Activated CD8-positive, alpha-beta memory T cell treated with anti-CD3 and anti-CD28 coated beads for 36 hours (primary cell): ENCODE measurements around the gene SHROOM3. TPM values are rescaled to one million over a fixed set of nuclear protein-coding genes. Genes with fewer than 3 reads are reported as not detected.

Source experiments
- CTCF ChIA-PET: fragments of 350-600 bp; sonication (Branson Sonifier 250); formaldehyde crosslinking; loops from one replicate; lab custom pipeline; 2021; ENCODE audit warnings: antibody characterized with exemption; lab: Charles Lee
- POLR2A ChIA-PET: fragments of 350-600 bp; sonication (Branson Sonifier 250); formaldehyde crosslinking; loops from one replicate; lab custom pipeline; 2021; ENCODE audit warnings: antibody characterized with exemption; lab: Charles Lee
- total RNA-seq, 2 experiments: library from RNA; stranded (reverse); gene quantifications; one replicate each; pipeline ENCODE4 v1.2.3, GENCODE V29; 2021

The SHROOM3 gene
- total RNA-seq, 2 experiments from 2014 or later, result not detected

DNA sequence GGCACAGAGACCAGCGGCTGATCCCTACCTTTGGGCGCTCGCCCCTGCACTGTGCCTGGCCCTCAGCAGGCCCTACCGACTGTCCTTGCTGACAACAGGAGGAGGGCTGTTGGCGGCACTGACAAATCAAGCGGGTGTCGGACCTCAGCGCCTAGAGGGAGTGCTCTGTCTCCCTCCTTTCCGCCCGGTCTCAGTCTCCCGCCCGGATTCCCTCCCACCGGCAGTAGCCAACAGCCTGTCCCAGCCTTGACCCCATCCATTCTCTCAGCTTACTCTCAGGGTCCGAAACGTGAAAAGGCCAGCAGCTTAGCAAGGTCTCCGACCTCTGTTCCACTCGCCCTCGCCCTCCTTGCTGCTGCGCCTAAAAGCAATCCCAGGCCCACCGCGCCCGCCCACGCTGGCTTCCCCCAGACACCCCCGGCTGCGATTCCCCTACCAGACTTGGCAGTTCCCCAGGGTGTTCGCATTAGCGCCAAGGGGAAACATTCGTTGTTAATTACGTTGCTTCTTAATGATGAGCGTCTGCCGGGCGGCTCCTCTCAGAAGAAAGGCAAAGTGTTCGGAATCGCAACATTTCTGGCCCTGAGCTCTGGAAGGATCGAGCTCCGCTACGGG lies 366.7 kb downstream of the SHROOM3 start:
- POLR2A ChIA-PET, result no interaction called here
- CTCF ChIA-PET, result no interaction called here

DNA sequence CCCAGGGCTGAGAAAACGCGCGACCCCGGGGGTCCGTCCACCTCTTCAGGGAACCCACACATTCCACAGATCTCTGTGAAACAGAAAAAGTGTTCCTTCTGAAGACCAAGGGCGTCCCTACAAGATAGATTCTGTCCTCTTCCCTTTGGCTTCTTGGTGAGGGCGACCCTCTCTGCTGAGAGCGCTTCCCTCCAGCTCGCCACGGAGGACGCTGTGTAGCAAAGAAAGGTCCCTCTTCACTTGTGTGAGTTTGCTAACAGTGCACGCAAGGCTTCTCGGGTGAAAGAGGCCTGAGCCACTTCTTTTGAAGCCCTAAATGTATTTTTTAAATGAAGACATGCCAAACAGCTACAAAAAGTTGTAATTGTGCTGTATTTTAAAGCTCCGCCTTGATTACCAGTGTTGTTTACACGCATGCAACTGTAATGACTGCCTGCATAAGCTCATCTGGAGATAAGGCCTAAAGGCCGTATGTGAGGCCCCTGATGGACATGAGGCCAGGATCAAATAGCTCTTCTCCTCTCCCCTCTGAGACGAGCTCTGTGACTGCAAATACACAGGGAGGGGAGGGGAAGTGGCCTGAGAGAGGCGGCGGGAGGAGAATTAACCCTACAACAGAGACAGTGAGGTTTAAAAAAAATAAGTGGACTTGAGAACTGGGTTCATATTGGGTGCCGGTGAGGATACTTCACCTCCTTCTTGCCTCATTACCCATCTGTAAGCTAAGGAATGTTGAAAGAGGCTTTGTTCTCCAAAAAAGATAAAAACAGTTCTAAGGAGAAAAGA lies 367.4 kb downstream of the SHROOM3 start:
- CTCF ChIA-PET, result no interaction called here
- POLR2A ChIA-PET, result no interaction called here

DNA sequence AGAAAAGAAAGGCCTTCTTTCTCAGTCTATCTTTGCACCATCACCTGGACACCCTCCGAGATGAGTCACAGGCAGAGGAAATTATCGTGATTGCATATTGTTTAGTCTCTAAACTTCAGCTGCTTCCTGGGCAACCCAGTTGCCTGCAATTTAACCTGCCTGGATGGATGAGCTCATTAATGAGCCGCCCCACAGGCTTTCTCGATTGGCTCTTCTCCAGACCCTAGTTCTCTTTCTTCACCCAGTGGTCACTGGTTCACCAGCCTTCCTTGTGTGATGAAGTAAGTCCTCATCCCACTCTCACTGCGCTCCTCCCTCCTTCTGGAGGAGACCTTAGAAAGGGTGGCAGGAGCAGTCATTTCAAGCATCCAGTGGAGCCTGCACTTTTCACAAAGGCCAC lies 368.5 kb downstream of the SHROOM3 start:
- CTCF ChIA-PET, result no interaction called here
- POLR2A ChIA-PET, result no interaction called here

- POLR2A ChIA-PET, result no interaction called here
- CTCF ChIA-PET, result no interaction called here
These were observed 369.1 kb downstream of the SHROOM3 start for GRCh38 chr4:76804096-76804495.

DNA sequence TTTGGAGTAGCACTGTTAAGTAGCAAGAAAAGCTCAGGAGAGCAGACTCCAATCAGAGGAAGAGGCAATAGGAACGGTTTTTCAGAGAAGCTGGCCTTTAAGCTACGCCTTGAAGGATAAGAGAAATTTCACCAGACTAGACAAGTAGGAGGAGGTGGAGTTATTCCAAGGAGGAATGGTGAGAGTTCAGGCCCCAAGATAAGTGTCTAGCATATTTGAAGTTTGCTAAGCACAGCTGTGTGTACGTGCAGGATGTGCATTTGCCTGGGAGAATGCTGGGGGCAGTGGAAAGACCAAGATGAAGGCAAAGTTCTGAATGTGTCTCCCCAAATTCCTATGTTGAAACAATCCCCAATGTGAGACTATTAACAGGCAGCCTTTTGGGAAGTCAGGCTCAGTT lies 371.3 kb downstream of the SHROOM3 start:
- ChIA-PET CTCF (no interaction called here), POLR2A (no interaction called here)

DNA sequence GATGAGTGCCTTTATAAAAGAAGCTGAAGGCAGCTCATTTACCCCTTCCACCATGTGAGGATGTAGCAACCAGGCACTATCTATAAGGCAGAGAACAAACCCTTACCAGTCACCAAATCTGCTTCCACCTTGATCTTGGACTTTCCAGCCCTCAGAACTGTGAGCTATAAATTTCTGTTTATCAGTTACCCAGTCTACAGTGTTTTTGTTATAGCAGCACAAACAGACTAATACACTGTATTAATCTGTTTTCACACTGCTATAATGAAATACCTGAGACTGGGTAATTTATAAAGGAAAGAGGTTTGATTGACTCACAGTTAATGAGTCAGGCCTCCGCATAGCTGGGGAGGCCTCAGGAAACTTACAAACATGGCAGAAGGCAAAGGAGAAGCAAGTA lies 371.7 kb downstream of the SHROOM3 start:
- ChIA-PET POLR2A (no interaction called here), CTCF (no interaction called here)

DNA sequence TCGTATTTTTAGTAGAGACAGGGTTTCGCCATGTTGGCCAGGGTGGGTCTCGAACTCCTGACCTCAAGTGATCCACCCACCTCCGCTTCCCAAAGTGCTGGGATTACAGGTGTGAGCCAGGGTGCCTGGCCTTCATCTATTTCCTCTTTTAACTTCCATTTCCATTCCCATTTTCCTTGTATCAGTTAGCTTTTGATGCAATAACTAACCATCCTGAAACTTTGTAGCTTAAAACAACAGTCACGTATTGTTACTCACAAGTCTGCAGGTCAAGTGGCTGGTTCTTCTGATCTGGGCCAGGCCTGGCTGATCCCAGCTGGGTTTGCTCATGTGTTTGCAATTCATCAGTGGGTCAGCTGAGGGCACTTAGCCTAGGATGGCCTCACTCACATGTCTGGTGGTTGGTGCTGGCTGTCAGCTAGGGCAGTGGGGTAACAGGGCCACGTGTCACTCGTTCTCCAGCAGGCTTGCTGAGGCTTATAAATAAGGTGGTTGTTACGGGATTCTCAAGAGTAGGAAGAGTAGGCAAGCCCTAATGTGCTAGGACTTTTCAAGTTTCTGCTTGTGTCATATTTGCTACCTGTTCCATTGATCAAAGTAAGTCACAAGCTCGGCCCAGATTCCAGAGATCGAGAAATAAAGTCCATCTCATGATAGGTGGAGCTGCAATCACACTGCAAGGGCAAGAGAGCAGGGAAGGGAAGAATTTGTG lies 374.7 kb downstream of the SHROOM3 start:
- ChIA-PET POLR2A (no interaction called here), CTCF (no interaction called here)

GRCh38 chr4:76811604-76812412 lies 376.8 kb downstream of the SHROOM3 start:
- ChIA-PET CTCF (no interaction called here), POLR2A (no interaction called here)

- CTCF ChIA-PET, result no interaction called here
- POLR2A ChIA-PET, result no interaction called here
These were observed 378.0 kb downstream of the SHROOM3 start for GRCh38 chr4:76813070-76813469.

DNA sequence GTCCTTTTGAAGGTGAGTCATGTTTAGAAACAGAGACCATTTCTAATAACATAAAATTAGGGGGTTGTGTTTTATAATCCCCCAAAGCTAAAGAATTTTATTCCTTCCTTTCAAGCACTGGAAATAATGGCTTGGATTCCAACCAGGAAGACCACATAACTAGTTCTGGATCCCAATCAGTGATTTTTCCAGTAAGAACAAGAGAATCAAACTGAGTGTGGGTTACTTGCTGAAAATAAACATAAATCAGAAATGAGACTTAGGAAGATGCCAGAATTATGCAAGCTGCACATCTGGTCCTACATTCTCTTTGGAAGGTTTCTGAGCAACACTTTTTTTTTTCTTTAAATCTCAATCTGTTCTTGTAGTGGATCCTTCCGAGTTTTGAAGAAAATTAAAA lies 386.6 kb downstream of the SHROOM3 start:
- CTCF ChIA-PET, result no interaction called here

DNA sequence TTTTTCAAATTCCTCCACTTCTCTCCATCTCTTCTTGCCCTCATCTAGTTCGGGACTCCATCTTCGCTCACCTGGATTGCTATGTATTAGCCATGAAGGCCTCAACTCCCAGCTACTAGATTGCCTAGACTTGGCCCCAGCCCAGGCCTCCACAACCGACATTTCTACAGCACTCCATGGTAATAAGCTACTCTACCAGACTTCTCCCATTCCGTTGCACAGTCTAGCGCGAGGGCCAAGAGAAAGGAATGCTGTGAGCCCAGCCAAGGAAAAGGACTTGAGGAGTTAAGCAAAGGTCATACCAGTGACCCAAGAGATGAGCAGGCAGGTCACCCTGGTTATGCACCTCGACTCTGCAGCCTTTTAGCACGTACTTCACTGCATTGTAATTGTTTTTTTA lies 387.3 kb downstream of the SHROOM3 start:
- ChIA-PET CTCF (no interaction called here), POLR2A (no interaction called here)

More for the DNA sequence above, 386.6 kb downstream of the SHROOM3 start:
- POLR2A ChIA-PET, result no interaction called here

DNA sequence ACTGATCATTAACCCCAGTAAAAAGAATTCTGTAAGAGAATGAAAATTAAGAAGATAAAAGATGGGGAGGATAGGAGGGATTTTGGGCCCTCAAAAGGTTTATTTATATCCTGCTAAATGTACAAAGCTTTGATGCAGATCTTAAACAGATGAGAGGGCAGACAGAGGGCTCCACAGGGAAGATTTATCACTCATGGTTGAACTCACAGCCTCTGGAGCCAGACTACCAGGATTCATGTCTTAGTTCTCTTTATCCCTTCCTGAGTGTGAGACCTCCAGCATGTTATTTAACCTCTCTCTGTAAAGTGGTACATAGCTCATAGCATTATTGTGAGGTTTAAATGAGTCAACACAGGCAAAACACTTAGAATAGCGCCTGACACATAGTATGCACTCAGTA lies 388.5 kb downstream of the SHROOM3 start:
- ChIA-PET CTCF (no interaction called here), POLR2A (no interaction called here)

- ChIA-PET POLR2A (no interaction called here), CTCF (no interaction called here)
These were observed 395.6 kb downstream of the SHROOM3 start for GRCh38 chr4:76830612-76830963.

GRCh38 chr4:76830964-76831703 lies 396.1 kb downstream of the SHROOM3 start:
- ChIA-PET CTCF (no interaction called here), POLR2A (no interaction called here)

DNA sequence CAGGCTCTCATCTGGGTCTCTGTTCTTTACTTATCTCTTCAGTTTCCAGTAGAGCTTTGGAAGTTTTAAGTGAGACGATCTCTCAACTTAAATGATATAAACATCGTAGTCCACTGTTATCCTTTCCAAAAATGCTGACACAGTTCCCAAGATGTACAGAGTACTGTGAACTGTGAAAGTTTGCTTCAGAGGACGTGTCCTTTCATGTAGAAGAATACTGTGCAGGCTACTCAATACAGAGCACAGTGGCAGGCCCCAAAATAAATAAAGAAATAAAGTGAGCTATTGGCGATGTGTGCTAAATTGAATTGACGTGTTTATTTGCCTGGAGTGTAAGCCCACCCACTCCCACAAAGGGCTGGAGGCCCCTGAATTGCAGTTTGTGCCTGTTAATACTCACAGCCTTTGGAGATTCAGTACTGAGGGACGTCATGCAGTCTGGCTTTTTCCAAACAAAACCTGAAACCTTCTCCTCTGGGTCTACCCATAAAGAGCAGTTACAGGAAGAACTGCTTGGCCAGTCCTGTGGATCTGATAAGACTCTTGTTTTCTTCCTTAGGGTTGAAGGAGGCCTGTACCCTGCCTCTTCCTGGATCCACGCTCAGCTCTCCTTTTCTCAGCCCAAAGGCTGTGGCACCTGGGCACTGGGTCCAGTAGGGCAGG lies 396.8 kb downstream of the SHROOM3 start:
- ChIA-PET POLR2A (no interaction called here), CTCF (no interaction called here)
